Neutrophil (primary cell): ENCODE results near the gene ZNF740.

Source experiments
- H3K27ac ChIP-seq: fragments of 200-600 bp; sonication (generic); 2 replicates; pipeline ENCODE4 v1.5.1; 2016; ENCODE audit warnings: mild to moderate bottlenecking, moderate library complexity
- H3K27me3 ChIP-seq: fragments of 200-600 bp; sonication (generic); 2 replicates; pipeline ENCODE4 v1.6.0; 2016; ENCODE audit warnings: mild to moderate bottlenecking
- H3K36me3 ChIP-seq: fragments of 200-600 bp; sonication (generic); 2 replicates; pipeline ENCODE4 v1.5.1; 2017
- H3K4me1 ChIP-seq, 2 experiments: fragments of 200-600 bp in 1 of 2; sonication (generic) in 1 of 2; 1 replicate in 1 of 2; 2 replicates in 1 of 2; pipeline versions ENCODE4 v1.5.1 to v1.6.1; 2013 to 2016; ENCODE audit warnings: low read depth in 1 of 2, low read length in 1 of 2, mild to moderate bottlenecking in 1 of 2, moderate library complexity in 1 of 2; ENCODE audit not compliant: control insufficient read depth in 1 of 2, insufficient read depth in 1 of 2
- H3K4me3 ChIP-seq, 2 experiments: fragments of 200-600 bp in 1 of 2; sonication (generic) in 1 of 2; 1 replicate in 1 of 2; 2 replicates in 1 of 2; pipeline ENCODE4 v1.5.1; 2013 to 2016; ENCODE audit warnings: low read depth in 1 of 2, low read length in 1 of 2, mild to moderate bottlenecking in 1 of 2, moderate library complexity in 1 of 2
- H3K9me3 ChIP-seq: fragments of 200-600 bp; sonication (generic); 2 replicates; pipeline ENCODE4 v1.5.1; 2016
- CTCF ChIP-seq: fragments of 200-600 bp; sonication (generic); IDR thresholded peaks from 2 replicates; pipeline ENCODE4 v1.5.1; 2016; ENCODE audit warnings: antibody characterized with exemption

Gene ZNF740

DNA sequence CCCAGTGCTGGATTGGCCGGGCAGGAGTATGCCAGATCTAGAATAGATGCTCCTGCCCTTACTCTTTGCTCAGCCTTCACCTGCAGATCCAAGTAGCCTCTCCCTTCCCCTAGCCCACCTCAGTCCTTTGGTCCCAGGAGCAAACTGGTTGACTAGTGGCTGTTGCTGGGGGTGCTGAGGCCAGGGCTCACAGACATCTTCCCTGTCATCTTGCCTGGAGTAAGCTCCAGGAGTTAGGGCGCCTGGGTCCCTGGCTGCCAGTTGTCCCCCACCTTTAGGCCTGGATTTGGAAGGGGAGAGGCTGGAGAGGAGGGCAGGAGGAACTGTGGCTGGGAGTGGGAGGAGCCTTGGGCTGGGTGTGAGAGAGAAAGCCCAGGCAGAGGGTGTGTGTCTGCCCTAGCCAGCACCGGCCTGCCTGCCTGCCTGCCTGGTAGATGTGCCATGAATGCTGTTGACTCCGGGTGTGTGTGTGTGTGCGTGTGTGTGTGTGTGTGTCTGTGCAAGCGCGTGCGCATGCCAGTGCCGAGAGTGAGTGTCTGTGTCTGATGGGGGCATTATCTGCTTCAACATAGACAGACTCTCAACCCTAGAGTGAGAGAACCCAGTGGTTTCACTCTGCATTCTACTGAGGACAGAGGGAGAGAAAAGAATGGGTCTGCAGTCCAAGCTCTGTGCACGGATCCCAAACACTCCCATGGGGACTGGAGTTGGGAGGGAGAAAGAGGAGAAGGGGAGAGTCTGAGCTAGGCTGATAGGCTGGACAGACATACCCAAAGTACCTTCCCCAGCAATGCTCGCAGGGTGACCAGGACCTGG, 52.3 kb downstream of the ZNF740 start:
- Histone ChIP-seq H3K4me3 (peak overlapping the region; percentile 17 to 58), H3K4me1 (peaks cover 11 to 15% of the 10 kb centered on the region in 2 experiments), H3K27me3 (peaks cover 92% of the 10 kb centered on the region), H3K27ac (no peak overlapping the region), H3K9me3 (no peaks in the 10 kb centered on the region), H3K36me3 (no peaks in the 10 kb centered on the region)
- no peak for TF ChIP-seq CTCF

DNA sequence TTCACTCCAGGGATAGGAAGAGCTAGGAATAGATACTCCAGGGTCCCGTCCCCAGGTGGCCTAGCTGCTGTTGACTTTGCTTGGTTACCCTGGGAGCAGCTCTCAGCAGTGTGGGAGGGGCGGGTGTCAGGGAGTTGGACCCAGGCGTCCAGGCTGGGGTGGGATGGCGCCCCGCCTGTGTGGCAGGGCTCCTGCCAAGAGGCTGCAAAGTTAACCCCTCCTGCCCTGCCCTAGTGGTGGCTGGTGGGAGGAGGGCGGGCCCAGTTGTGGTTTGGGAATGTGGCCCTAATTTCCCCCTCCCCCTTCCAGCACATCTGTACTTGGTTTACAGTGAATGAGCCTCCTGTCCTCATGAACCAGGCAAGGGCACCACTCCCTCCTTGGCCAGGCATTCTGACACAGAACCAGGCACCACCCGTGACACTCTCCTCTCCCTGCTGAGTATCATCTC, 53.2 kb downstream of the ZNF740 start:
- H3K9me3 ChIP-seq: no peaks in the 10 kb centered on the region
- peaks cover 11 to 15% of the 10 kb centered on the region in 2 experiments for H3K4me1 ChIP-seq
- no peak overlapping the region for H3K27ac ChIP-seq
- no peak overlapping the region for H3K4me3 ChIP-seq
- TF ChIP-seq CTCF: no peak
- H3K36me3 ChIP-seq: no peaks in the 10 kb centered on the region
- H3K27me3 ChIP-seq: peaks cover 93% of the 10 kb centered on the region

DNA sequence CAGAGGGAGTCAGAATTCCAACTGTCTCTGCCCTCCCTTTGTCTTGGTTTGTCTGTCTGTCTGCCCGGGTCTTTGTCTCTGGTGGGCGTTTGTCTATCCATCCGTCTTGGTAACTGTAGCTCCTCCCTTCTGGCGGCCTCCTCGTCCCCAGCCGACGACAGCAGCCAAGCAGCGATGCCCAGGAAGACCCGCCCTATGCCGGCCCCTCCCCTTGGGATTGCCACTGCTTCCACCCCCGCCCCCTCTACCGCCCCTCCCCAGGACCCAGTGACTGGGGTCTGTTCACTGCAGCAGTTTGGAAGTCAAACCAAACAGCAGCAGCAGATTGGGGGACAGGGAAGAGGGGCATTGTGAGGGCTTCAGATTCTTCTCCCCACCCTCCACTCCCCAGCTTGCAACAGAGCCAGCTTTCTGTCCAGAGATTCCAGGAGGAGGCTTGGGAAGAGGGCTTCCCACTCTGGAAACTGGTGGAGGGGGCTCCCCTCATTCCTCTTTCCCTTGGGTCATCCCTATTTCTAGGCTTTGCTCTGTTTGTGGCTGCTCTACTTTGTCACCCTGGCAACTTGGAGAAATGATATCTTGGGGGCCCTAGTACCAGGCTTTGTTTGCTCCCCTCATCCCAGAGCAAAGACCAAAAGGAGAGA, 53.9 kb downstream of the ZNF740 start:
- H3K36me3 ChIP-seq: no peaks in the 10 kb centered on the region
- no peaks in the 10 kb centered on the region for H3K9me3 ChIP-seq
- H3K27me3 ChIP-seq: peaks cover 86% of the 10 kb centered on the region
- no peak overlapping the region for H3K27ac ChIP-seq
- H3K4me3 ChIP-seq: no peak overlapping the region
- TF ChIP-seq CTCF: no peak
- H3K4me1 ChIP-seq: peaks cover 11 to 15% of the 10 kb centered on the region in 2 experiments

GRCh38 chr12:53235164-53235563, 54.6 kb downstream of the ZNF740 start:
- Histone ChIP-seq H3K4me1 (peaks cover 11 to 16% of the 10 kb centered on the region in 2 experiments), H3K4me3 (no peak overlapping the region), H3K27me3 (peaks cover 78% of the 10 kb centered on the region), H3K27ac (no peak overlapping the region), H3K36me3 (no peaks in the 10 kb centered on the region), H3K9me3 (no peaks in the 10 kb centered on the region)
- TF ChIP-seq CTCF: no peak

DNA sequence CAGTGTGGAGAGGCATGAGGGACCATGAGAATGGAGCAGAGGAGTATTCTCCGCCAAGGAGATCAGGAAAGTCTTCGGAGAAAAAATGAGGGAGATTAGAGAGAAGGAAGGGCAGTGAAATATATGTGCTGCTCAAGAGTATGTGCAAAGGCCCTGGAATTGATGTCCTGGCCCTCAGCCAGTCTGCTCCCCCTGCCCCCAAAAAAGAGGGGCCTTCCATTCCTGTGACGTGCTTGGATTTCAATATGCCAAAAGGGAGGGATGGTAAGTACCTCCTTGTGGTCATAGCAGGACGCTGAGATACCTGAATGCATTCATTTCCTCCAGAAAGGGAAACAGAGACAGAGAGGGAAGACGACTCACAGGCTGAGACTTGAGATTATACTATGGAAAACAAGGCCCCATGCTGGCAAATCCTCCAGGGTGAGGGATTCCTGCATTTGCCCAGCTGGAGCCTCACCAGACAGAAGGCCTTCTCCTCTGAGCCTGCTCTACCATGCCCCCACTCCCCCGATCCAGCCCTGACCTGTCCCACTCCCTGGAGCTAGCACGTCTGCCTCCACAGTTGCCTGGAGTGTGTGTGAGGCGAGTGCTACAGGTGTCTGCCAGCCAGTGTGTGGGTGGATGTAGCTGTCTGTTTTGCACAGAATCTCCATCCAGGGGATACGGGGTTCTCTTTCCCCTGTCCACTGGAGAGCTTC, 55.4 kb downstream of the ZNF740 start:
- H3K9me3 ChIP-seq: no peaks in the 10 kb centered on the region
- H3K36me3 ChIP-seq: no peaks in the 10 kb centered on the region
- H3K27ac ChIP-seq: no peak overlapping the region
- H3K4me3 ChIP-seq: no peak overlapping the region
- H3K4me1 ChIP-seq: peaks cover 16 to 23% of the 10 kb centered on the region in 2 experiments
- TF ChIP-seq CTCF: no peak
- H3K27me3 ChIP-seq: peaks cover 71% of the 10 kb centered on the region
